Measurements from ENCODE around the gene MINDY3. TPM values are rescaled to one million over a fixed set of nuclear protein-coding genes. Genes with fewer than 3 reads are reported as not detected.
"Not testable (repeated sequence)": the region's sequence is repeated elsewhere in the genome, so short reads cannot be mapped to it uniquely, and the experiment has no call there.

MINDY3 gene
- total RNA-seq, 1 experiment from 2014 or later, result 14.9 TPM

DNA sequence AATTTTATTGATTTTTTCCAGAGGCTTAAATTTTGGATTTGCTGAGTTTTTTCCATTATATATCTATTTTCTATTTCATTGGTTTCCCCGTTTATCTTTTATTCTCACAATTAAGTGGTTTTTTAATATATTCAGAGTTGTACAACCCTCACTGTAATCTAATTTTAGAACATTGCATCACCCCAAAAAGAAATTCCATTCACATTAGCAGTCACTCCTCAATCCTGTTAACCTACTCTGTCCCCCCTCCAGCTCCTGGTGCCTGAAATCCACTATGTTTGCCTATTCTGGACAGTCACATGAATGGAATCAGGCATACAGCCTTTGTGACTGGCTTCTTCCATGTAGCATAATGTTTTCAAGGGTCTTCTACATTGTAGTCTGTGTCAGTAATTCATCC is 84.8 kb downstream of the MINDY3 start:
- Histone ChIP-seq H2BK20ac (ENCODE audit: low read depth, low read length, poor library complexity, severe bottlenecking) (no peak overlapping the region), H3K79me2 (ENCODE audit: insufficient read depth, low read length) (no peaks in the 10 kb centered on the region), H3K23me2 (ENCODE audit: insufficient read length, low read depth, low read length, poor library complexity, severe bottlenecking) (no peaks in the 10 kb centered on the region), H4K5ac (ENCODE audit: insufficient read length, low read depth, low read length) (no peak overlapping the region), H3K4me2 (ENCODE audit: insufficient read depth, insufficient read length, low read length) (no peak overlapping the region), H3K18ac (ENCODE audit: insufficient read length, low read depth, low read length) (no peak overlapping the region), H2BK15ac (ENCODE audit: low read depth, low read length) (no peak overlapping the region), H4K8ac (replicated peaks; ENCODE audit: insufficient read length, low read depth, low read length) (no peak overlapping the region), H3K4ac (ENCODE audit: low read depth, low read length) (no peak overlapping the region), H3K27me3 (ENCODE audit: insufficient read depth, low read length) (no peaks in the 10 kb centered on the region), H2BK5ac (ENCODE audit: insufficient read length, low read length) (no peak overlapping the region), H3K9ac (ENCODE audit: extremely low read depth, insufficient read length, low read length) (no peak overlapping the region), H3K14ac (ENCODE audit: insufficient read depth, low read length) (no peak overlapping the region), H3K9me3 (ENCODE audit: control insufficient read depth, low read depth, low read length) (no peaks in the 10 kb centered on the region), H3K27ac (ENCODE audit: insufficient read length, low read depth, low read length) (no peak overlapping the region), H4K20me1 (ENCODE audit: control insufficient read depth, insufficient read depth, insufficient read length) (no peaks in the 10 kb centered on the region), H3K23ac (ENCODE audit: insufficient read length, low read depth, low read length) (no peak overlapping the region), H2BK12ac (ENCODE audit: insufficient read length, low read depth, low read length) (no peak overlapping the region), H2AK5ac (ENCODE audit: insufficient read length, low read length) (no peak overlapping the region), H3K56ac (ENCODE audit: insufficient read length, low read depth, low read length) (no peak overlapping the region), H2AFZ (ENCODE audit: low read length) (no peak overlapping the region), H3T11ph (ENCODE audit: low read length) (no peak overlapping the region), H2BK120ac (ENCODE audit: low read depth, low read length, poor library complexity, severe bottlenecking) (no peak overlapping the region), H3K4me1 (ENCODE audit: insufficient read depth, low read length) (no peaks in the 10 kb centered on the region), H4K91ac (ENCODE audit: insufficient read length, low read depth, low read length) (no peak overlapping the region), H3K79me1 (ENCODE audit: insufficient read depth, low read depth, low read length, poor library complexity, severe bottlenecking) (no peaks in the 10 kb centered on the region)
- TF ChIP-seq CTCF (conservative IDR thresholded peaks at IDR 0.05), result no peak
- Mint-ChIP-seq H3K27ac (peak overlapping the region in 1 of 3 experiments; percentile 60; a peak in 1 of 7 replicates), H3K36me3 (ENCODE audit: insufficient read depth in 1 of 3, low read depth in 3 of 3) (peaks cover 3 to 12% (median 4%) of the 10 kb centered on the region in 3 experiments; a peak in 6 of 7 replicates), H3K9me3 (peaks cover 0 to 2% of the 10 kb centered on the region in 2 experiments; a peak in 2 of 5 replicates), H3K4me3 (no peak overlapping the region), H3K27me3 (ENCODE audit: low read depth) (no peaks in the 10 kb centered on the region), H3K4me1 (no peaks in the 10 kb centered on the region)
- DNase-seq, result no peak
- no CpG with 5 or more reads among the region's 1 CpG for WGBS (ENCODE audit: extremely low coverage, insufficient read length, low lambda C conversion rate)

- H3K27me3 Mint-ChIP-seq (ENCODE audit: low read depth); H3K4me1 Mint-ChIP-seq; H3K4me3 Mint-ChIP-seq: not testable (repeated sequence)
Measured at GRCh38 chr10:15774534-15774933, 85.8 kb downstream of the MINDY3 start.

More at GRCh38 chr10:15774534-15774933, 85.8 kb downstream of the MINDY3 start:
- H3K9ac ChIP-seq (ENCODE audit: extremely low read depth, insufficient read length, low read length); H2BK5ac ChIP-seq (ENCODE audit: insufficient read length, low read length); H3K27me3 ChIP-seq (ENCODE audit: insufficient read depth, low read length); H3K27ac ChIP-seq (ENCODE audit: insufficient read length, low read depth, low read length); H2BK20ac ChIP-seq (ENCODE audit: low read depth, low read length, poor library complexity, severe bottlenecking); H3K9me3 Mint-ChIP-seq; H2BK15ac ChIP-seq (ENCODE audit: low read depth, low read length); H4K91ac ChIP-seq (ENCODE audit: insufficient read length, low read depth, low read length); H3K4ac ChIP-seq (ENCODE audit: low read depth, low read length); H2AFZ ChIP-seq (ENCODE audit: low read length); H3K27ac Mint-ChIP-seq; H2BK120ac ChIP-seq (ENCODE audit: low read depth, low read length, poor library complexity, severe bottlenecking); H3K9me3 ChIP-seq (ENCODE audit: control insufficient read depth, low read depth, low read length); H2BK12ac ChIP-seq (ENCODE audit: insufficient read length, low read depth, low read length); H4K8ac ChIP-seq (replicated peaks; ENCODE audit: insufficient read length, low read depth, low read length); H3K18ac ChIP-seq (ENCODE audit: insufficient read length, low read depth, low read length); H3T11ph ChIP-seq (ENCODE audit: low read length); H3K56ac ChIP-seq (ENCODE audit: insufficient read length, low read depth, low read length); H3K79me1 ChIP-seq (ENCODE audit: insufficient read depth, low read depth, low read length, poor library complexity, severe bottlenecking); H4K20me1 ChIP-seq (ENCODE audit: control insufficient read depth, insufficient read depth, insufficient read length); H3K79me2 ChIP-seq (ENCODE audit: insufficient read depth, low read length); H3K4me2 ChIP-seq (ENCODE audit: insufficient read depth, insufficient read length, low read length); H3K23me2 ChIP-seq (ENCODE audit: insufficient read length, low read depth, low read length, poor library complexity, severe bottlenecking); DNase-seq; H2AK5ac ChIP-seq (ENCODE audit: insufficient read length, low read length); H3K4me1 ChIP-seq (ENCODE audit: insufficient read depth, low read length); H4K5ac ChIP-seq (ENCODE audit: insufficient read length, low read depth, low read length); H3K14ac ChIP-seq (ENCODE audit: insufficient read depth, low read length); H3K23ac ChIP-seq (ENCODE audit: insufficient read length, low read depth, low read length): not testable (repeated sequence)
- no CpG with 5 or more reads among the region's 4 CpGs for WGBS (ENCODE audit: extremely low coverage, insufficient read length, low lambda C conversion rate)
- H3K36me3 Mint-ChIP-seq (ENCODE audit: insufficient read depth in 1 of 3, low read depth in 3 of 3), result peaks cover 3 to 12% (median 4%) of the 10 kb centered on the region in 3 experiments; a peak in 6 of 7 replicates
